HepG2 (cell line): ENCODE data around the gene ACE. TPM values are rescaled to one million over a fixed set of nuclear protein-coding genes. Genes with fewer than 3 reads are reported as not detected.

Source experiments
- ATAC-seq: fragments of 200-7000 bp; cut with Tn5 transposase; 3 replicates; pipeline ENCODE4 v1.9.1; 2020; ENCODE audit warnings: mild to moderate bottlenecking, moderate library complexity
- BruUV-seq: library from RNA; stranded (reverse); fragments of 400-500 nt; replicated peaks from 2 replicates; lab custom pipeline; 2021; lab: Mats Ljungman, UMichigan
- CTCF ChIA-PET: fragments of 300-600 bp; formaldehyde crosslinking; extraction: SDS; loops from one replicate; lab custom pipeline; 2021; ENCODE audit warnings: low total read pairs, inconsistent platforms, low intra/inter-chr PET ratio; lab: Yijun Ruan, JAX
- POLR2A ChIA-PET: fragments of 350-600 bp; sonication (Branson Sonifier 250); formaldehyde crosslinking; loops from one replicate; lab custom pipeline; 2020; ENCODE audit warnings: antibody characterized with exemption, inconsistent platforms; lab: Yijun Ruan, JAX
- DNase-seq: peaks from one replicate; pipeline ENCODE4 v3.0.0-alpha.2; 2015; ENCODE audit warnings: low spot score
- FAIRE-seq: peaks from 3 replicates; lab custom pipeline; 2011; peaks lifted over from hg19 to GRCh38; lab: Jason Lieb, UNC
- H2AFZ ChIP-seq: one replicate; pipeline ENCODE4 v1.6.1; 2011; ENCODE audit warnings: low read length, inconsistent platforms
- H3K27ac ChIP-seq: fragments of 300-600 bp; 3 replicates; pipeline ENCODE4 v1.8.0; 2011; ENCODE audit warnings: mixed run types, mild to moderate bottlenecking, mixed read lengths, low read length, inconsistent platforms; ENCODE audit not compliant: insufficient read depth; ENCODE audit errors: extremely low read length
- H3K27me3 ChIP-seq, 2 experiments: fragments of 200-600 bp in 1 of 2; 2 replicates in 1 of 2; 3 replicates in 1 of 2; pipeline versions ENCODE4 v1.6.0 to v1.8.0; 2011; ENCODE audit warnings: low read length in 2 of 2, mild to moderate bottlenecking in 2 of 2, moderate library complexity in 2 of 2, inconsistent platforms in 1 of 2; ENCODE audit not compliant: insufficient read depth in 2 of 2, control insufficient read depth in 1 of 2
- H3K36me3 ChIP-seq, 2 experiments: fragments of 200-600 bp in 1 of 2; replicated peaks in 1 of 2; 2 replicates in 1 of 2; 3 replicates in 1 of 2; pipeline versions ENCODE4 v1.5.1 to v1.8.0; 2011; ENCODE audit warnings: low read length in 2 of 2, inconsistent platforms in 1 of 2; ENCODE audit not compliant: insufficient read depth in 2 of 2, control insufficient read depth in 1 of 2
- H3K4me1 ChIP-seq: 2 replicates; pipeline ENCODE4 v1.5.1; 2012; ENCODE audit warnings: low read length, inconsistent platforms; ENCODE audit not compliant: insufficient read depth
- H3K4me2 ChIP-seq: 2 replicates; pipeline ENCODE4 v1.6.0; 2011; ENCODE audit warnings: low read depth, low read length, inconsistent platforms
- H3K4me3 ChIP-seq, 3 experiments: fragments of 200-600 bp in 1 of 3; sonication (generic), shearing (Covaris generic) in 1 of 3; replicated peaks in 1 of 3; 2 replicates each; pipeline ENCODE4 v1.5.1; 2011 to 2016; ENCODE audit warnings: low read length in 3 of 3, inconsistent platforms in 2 of 3, low read depth in 2 of 3, mild to moderate bottlenecking in 2 of 3, control low read depth in 1 of 3, mixed read lengths in 1 of 3; ENCODE audit not compliant: insufficient read depth in 1 of 3
- H3K79me2 ChIP-seq: one replicate; pipeline ENCODE4 v1.6.1; 2011; ENCODE audit warnings: low read length, inconsistent platforms; ENCODE audit not compliant: insufficient read depth
- H3K9ac ChIP-seq: 2 replicates; pipeline ENCODE4 v1.6.0; 2011; ENCODE audit warnings: mild to moderate bottlenecking, low read depth, low read length, inconsistent platforms; ENCODE audit not compliant: insufficient read depth
- H3K9me3 ChIP-seq: 2 replicates; pipeline ENCODE4 v1.5.1; 2012; ENCODE audit warnings: mild to moderate bottlenecking, low read length
- H4K20me1 ChIP-seq: 2 replicates; pipeline ENCODE4 v1.6.0; 2011; ENCODE audit warnings: inconsistent platforms, mild to moderate bottlenecking, low read length, moderate library complexity; ENCODE audit not compliant: insufficient read depth
- ATM ChIP-seq: fragments of 450-650 bp; IDR thresholded peaks from 2 replicates; pipeline ENCODE4 v1.7.1; 2017; ENCODE audit warnings: mild to moderate bottlenecking, borderline replicate concordance
- ETV6 ChIP-seq: sonication (generic); formaldehyde crosslinking; conservative IDR thresholded peaks from 2 replicates; pipeline ENCODE4 v1.4.0; 2020; ENCODE audit warnings: missing genetic modification reagents
- HCFC1 ChIP-seq: fragments of 150-350 bp; IDR thresholded peaks from 2 replicates; pipeline ENCODE4 v1.6.1; 2014; ENCODE audit warnings: low read depth, low read length
- MAZ ChIP-seq, 2 experiments: sonication (generic) in 1 of 2; formaldehyde crosslinking in 1 of 2; IDR thresholded peaks; 2 replicates each; pipeline versions ENCODE4 v1.5.0 to v1.6.1; 2012 to 2020; ENCODE audit warnings: low read depth in 2 of 2, mild to moderate bottlenecking in 2 of 2, borderline replicate concordance in 1 of 2, improper control_type of control experiment in 1 of 2, low read length in 1 of 2, missing genetic modification reagents in 1 of 2, moderate library complexity in 1 of 2
- MED1 ChIP-seq: sonication (generic); formaldehyde crosslinking; IDR thresholded peaks from 2 replicates; pipeline ENCODE4 v1.4.0; 2020; ENCODE audit warnings: missing genetic modification reagents
- TBL1XR1 ChIP-seq: fragments of 150-350 bp; IDR thresholded peaks from 2 replicates; pipeline ENCODE4 v1.6.1; 2014; ENCODE audit warnings: borderline replicate concordance, low read length; ENCODE audit not compliant: partially characterized antibody
- ZNF121 ChIP-seq: sonication (generic); formaldehyde crosslinking; IDR thresholded peaks from 2 replicates; pipeline ENCODE4 v1.5.0; 2020; ENCODE audit warnings: mild to moderate bottlenecking, missing genetic modification reagents
- ZNF224 ChIP-seq: sonication (generic); formaldehyde crosslinking; IDR thresholded peaks from 2 replicates; pipeline ENCODE4 v1.5.0; 2020; ENCODE audit warnings: mild to moderate bottlenecking, missing genetic modification reagents
- ZNF264 ChIP-seq: sonication (generic); formaldehyde crosslinking; IDR thresholded peaks from 2 replicates; pipeline ENCODE4 v1.4.0; 2020; ENCODE audit warnings: missing genetic modification reagents
- ZNF562 ChIP-seq: sonication (generic); formaldehyde crosslinking; IDR thresholded peaks from 2 replicates; pipeline ENCODE4 v1.8.0; 2022; ENCODE audit warnings: missing genetic modification reagents, borderline replicate concordance
- ZNF790 ChIP-seq: sonication (generic); formaldehyde crosslinking; IDR thresholded peaks from 2 replicates; pipeline ENCODE4 v1.8.0; 2022; ENCODE audit warnings: missing genetic modification reagents, mild to moderate bottlenecking, borderline replicate concordance
- WGBS: methylation state at CpG from one replicate; pipeline ENCODE4 v1.1.6; 2017; ENCODE audit warnings: low lambda C conversion rate; 5-methylcytosine and 5-hydroxymethylcytosine counted together
- in situ Hi-C: cut with HindIII; loops from 2 replicates; pipeline ENCODE4 v1.10.0; 2017; ENCODE audit warnings: low pct_unique_long_range_greater_than_20kb; ENCODE audit not compliant: extremely low pct_ligation_motif_present
- intact Hi-C: fragments of 100-400 bp; cut with micrococcal nuclease; formaldehyde crosslinking; loops from one replicate; pipeline ENCODE4 v1.10.0; 2022; ENCODE audit not compliant: unreplicated experiment
- polyA plus RNA-seq, 8 experiments: library from polyadenylated mRNA; depleted of rRNA in 3 of 8; stranded (reverse) in 7 of 8; unstranded in 1 of 8; fragments of >200 nt; fragmentation: Illumina TruSeq in 4 of 8; extraction: Trizol in 4 of 8; gene quantifications; 2 replicates each; pipeline versions ENCODE4 v1.2.1 to v1.2.3, GENCODE V29; 2011 to 2016; ENCODE audit warnings: low read depth in 4 of 8, missing spikeins in 1 of 8, mixed read lengths in 1 of 8; ENCODE audit not compliant: insufficient read depth in 1 of 8
- total RNA-seq, 5 experiments: library from RNA; depleted of rRNA; stranded (reverse); fragments of >200 nt; fragmentation: Illumina TruSeq; extraction: Trizol; gene quantifications; 2 replicates each; pipeline ENCODE4 v1.2.3, GENCODE V29; 2016; ENCODE audit warnings: low read depth in 1 of 5
- TF ChIP-seq, protein P1 (sequence below): sonication (generic); formaldehyde crosslinking; IDR thresholded peaks from 2 replicates; pipeline ENCODE4 v1.4.0; 2020; ENCODE audit warnings: mild to moderate bottlenecking, low read depth, missing genetic modification reagents
- TF ChIP-seq, protein P2 (sequence below): sonication (generic); formaldehyde crosslinking; IDR thresholded peaks from 2 replicates; pipeline ENCODE4 v1.4.0; 2020; ENCODE audit warnings: mild to moderate bottlenecking, missing genetic modification reagents
- TF ChIP-seq, protein P3 (sequence below): IDR thresholded peaks from 2 replicates; pipeline ENCODE4 v1.6.1; 2012; ENCODE audit warnings: low read length, improper control_type of control experiment

ACE gene
- total and polyA plus RNA-seq, 2 of the 13 experiments (the other 11 are each of a cell fraction or from before 2014, with no cell fraction given) = 0.08 to 0.13 TPM

DNA sequence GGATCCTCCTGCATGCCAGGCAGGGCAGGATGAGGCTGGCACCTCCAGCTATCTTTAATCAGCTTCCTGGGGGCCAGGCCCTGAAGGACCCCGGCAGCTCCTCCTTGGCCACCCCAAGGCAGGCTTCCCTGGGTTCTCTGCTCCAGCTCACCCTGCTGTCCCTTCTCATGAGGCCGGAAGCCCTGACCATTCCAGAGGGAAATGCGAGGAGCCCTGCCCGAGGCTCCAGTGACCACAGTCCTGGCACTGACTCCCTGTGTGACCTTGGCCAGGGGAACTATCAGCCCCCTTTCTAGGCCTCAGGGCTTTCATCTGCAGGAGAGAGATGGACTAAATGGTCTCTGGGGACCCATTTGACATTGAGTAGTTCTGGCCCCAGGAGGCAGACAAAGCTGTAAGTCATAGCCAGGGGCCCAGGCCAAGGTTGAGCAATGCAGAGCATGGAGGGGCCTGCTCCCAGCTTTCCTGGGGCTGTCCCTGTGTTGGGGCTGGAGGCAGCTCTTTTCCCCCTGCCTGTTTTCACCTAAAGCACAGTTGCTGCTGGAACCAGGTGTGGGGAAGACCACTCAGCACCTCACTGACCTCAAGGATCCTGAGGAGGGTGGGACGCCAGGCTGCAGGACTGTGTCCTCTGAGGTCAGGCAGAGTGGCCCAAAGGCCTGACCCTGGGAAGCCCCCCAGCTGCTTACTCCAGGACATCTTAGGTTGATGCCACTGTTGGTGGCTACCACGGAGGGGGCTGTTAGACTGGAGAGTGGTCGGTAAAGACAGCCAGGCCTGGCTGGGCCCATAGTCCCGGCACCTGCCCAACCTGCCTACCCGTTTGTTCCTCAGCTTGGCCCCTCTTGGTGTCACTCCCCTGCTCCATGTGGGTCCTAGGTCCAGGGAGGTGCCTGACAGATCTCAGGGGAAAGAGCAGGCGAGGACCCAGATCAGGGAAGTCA is 54.4 kb downstream of the ACE start:
- peak; percentile 89 for DNase-seq
- WGBS = 20% methylated on average over 7 of the region's 10 CpGs
- Histone ChIP-seq H3K27ac (peak overlapping the region; percentile 69), H3K4me1 (peaks cover 40% of the 10 kb centered on the region), H3K9ac (peak overlapping the region; percentile 27; the same call in 1 of the 2 replicates), H2AFZ (no peak overlapping the region), H3K4me2 (peak overlapping the region; percentile 62), H3K36me3 (no peaks in the 10 kb centered on the region), H4K20me1 (no peaks in the 10 kb centered on the region), H3K79me2 (no peaks in the 10 kb centered on the region), H3K4me3 (peak overlapping the region in 1 of 3 experiments; percentile 46; a peak in 1 of 6 replicates), H3K9me3 (no peaks in the 10 kb centered on the region), H3K27me3 (peaks cover 4 to 33% of the 10 kb centered on the region in 2 experiments; a peak in 4 of 5 replicates)
- in situ Hi-C loops (no loop called here), intact Hi-C loops (loop anchor here (1.0 kb wide), 1 partner anchor 19 kb away; the partner anchor contains the start of gene DCAF7)
- ChIA-PET POLR2A (interaction anchor here (1.0 to 2.4 kb wide), 9 partner anchors 9 to 91 kb away, joined by 3 to 19 read pairs (median 4); partner anchors contain the start of genes DCAF7, KCNH6 and MAP3K3), CTCF (no interaction called here)
- BruUV-seq = no TSS peak
- FAIRE-seq = peak; percentile 82
- ATAC-seq = peak; percentile 81
- peak; percentile 83; the same call in 1 of the 2 replicates for TF ChIP-seq ZNF264 (CRISPR knock-in tag)
- TF ChIP-seq ATM = no peak
- TF ChIP-seq ZNF790 (CRISPR knock-in tag) = no peak
- TF ChIP-seq, protein P1, sequence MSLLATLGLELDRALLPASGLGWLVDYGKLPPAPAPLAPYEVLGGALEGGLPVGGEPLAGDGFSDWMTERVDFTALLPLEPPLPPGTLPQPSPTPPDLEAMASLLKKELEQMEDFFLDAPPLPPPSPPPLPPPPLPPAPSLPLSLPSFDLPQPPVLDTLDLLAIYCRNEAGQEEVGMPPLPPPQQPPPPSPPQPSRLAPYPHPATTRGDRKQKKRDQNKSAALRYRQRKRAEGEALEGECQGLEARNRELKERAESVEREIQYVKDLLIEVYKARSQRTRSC (CRISPR knock-in tag) = 0 out of 2 replicates have a peak, but pooled peaks have one; percentile 25
- TF ChIP-seq TBL1XR1 = no peak
- TF ChIP-seq HCFC1 = no peak
- TF ChIP-seq, protein P2, sequence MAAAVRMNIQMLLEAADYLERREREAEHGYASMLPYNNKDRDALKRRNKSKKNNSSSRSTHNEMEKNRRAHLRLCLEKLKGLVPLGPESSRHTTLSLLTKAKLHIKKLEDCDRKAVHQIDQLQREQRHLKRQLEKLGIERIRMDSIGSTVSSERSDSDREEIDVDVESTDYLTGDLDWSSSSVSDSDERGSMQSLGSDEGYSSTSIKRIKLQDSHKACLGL (CRISPR knock-in tag) = no peak
- TF ChIP-seq MAZ (IDR thresholded peaks at IDR 0.05; ENCODE audit: borderline replicate concordance, low read depth, low read length) = peak; percentile 45; the same call in 1 of the 2 replicates
- peak; percentile 81; the same call in 1 of the 2 replicates for TF ChIP-seq MAZ (CRISPR knock-in tag; IDR thresholded peaks at IDR 0.05; ENCODE audit: low read depth)
- TF ChIP-seq, protein P3, sequence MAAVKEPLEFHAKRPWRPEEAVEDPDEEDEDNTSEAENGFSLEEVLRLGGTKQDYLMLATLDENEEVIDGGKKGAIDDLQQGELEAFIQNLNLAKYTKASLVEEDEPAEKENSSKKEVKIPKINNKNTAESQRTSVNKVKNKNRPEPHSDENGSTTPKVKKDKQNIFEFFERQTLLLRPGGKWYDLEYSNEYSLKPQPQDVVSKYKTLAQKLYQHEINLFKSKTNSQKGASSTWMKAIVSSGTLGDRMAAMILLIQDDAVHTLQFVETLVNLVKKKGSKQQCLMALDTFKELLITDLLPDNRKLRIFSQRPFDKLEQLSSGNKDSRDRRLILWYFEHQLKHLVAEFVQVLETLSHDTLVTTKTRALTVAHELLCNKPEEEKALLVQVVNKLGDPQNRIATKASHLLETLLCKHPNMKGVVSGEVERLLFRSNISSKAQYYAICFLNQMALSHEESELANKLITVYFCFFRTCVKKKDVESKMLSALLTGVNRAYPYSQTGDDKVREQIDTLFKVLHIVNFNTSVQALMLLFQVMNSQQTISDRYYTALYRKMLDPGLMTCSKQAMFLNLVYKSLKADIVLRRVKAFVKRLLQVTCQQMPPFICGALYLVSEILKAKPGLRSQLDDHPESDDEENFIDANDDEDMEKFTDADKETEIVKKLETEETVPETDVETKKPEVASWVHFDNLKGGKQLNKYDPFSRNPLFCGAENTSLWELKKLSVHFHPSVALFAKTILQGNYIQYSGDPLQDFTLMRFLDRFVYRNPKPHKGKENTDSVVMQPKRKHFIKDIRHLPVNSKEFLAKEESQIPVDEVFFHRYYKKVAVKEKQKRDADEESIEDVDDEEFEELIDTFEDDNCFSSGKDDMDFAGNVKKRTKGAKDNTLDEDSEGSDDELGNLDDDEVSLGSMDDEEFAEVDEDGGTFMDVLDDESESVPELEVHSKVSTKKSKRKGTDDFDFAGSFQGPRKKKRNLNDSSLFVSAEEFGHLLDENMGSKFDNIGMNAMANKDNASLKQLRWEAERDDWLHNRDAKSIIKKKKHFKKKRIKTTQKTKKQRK = no peak
- peak; percentile 91 for TF ChIP-seq MED1 (CRISPR knock-in tag)
- no peak for TF ChIP-seq ZNF121
- TF ChIP-seq ZNF224 (CRISPR knock-in tag) = no peak
- TF ChIP-seq ETV6 (CRISPR knock-in tag) = no peak
- TF ChIP-seq ZNF562 = no peak
